GM12878 (cell line): ENCODE data around the gene MT1H. TPM values are rescaled to one million over a fixed set of nuclear protein-coding genes. Genes with fewer than 3 reads are reported as not detected.

ENCODE experiments used
- ATAC-seq: fragments of 200-7000 bp; cut with Tn5 transposase; 3 replicates; pipeline ENCODE4 v1.9.1; 2020; ENCODE audit warnings: mild to moderate bottlenecking, moderate library complexity
- BruUV-seq: library from RNA; stranded (reverse); fragments of 400-500 nt; replicated peaks from 2 replicates; lab custom pipeline; 2021; lab: Mats Ljungman, UMichigan
- CTCF ChIA-PET: fragments of 300-600 bp; sonication (Branson Sonifier 250); formaldehyde crosslinking; extraction: SDS; loops from one replicate; lab custom pipeline; 2021; ENCODE audit warnings: inconsistent platforms; lab: Yijun Ruan, JAX
- POLR2A ChIA-PET: fragments of 350-600 bp; formaldehyde crosslinking; extraction: SDS; loops from one replicate; lab custom pipeline; 2021; ENCODE audit warnings: inconsistent platforms; lab: Charles Lee
- RAD21 ChIA-PET: fragments of 300-600 bp; sonication (Branson Sonifier 250); formaldehyde crosslinking; loops from one replicate; lab custom pipeline; 2023; ENCODE audit warnings: antibody characterized with exemption; ENCODE audit not compliant: unreplicated experiment; lab: Charles Lee
- SMC1A ChIA-PET: fragments of 300-600 bp; sonication (Branson Sonifier 250); formaldehyde crosslinking; loops from one replicate; lab custom pipeline; 2023; ENCODE audit not compliant: unreplicated experiment, uncharacterized antibody; lab: Charles Lee
- DNase-seq: peaks from one replicate; pipeline ENCODE4 v3.0.0-alpha.2; 2011; ENCODE audit warnings: low read depth, low spot score
- FAIRE-seq: peaks from 3 replicates; lab custom pipeline; 2011; peaks lifted over from hg19 to GRCh38; lab: Jason Lieb, UNC
- H2AFZ ChIP-seq: 2 replicates; pipeline ENCODE4 v1.6.0; 2011; ENCODE audit warnings: low read depth, low read length, control low read depth; ENCODE audit not compliant: control insufficient read depth
- H3K27ac ChIP-seq: 2 replicates; pipeline ENCODE4 v1.5.1; 2011; ENCODE audit warnings: control low read depth; ENCODE audit not compliant: control insufficient read depth, insufficient read depth
- H3K27me3 ChIP-seq, 2 experiments: replicated peaks in 1 of 2; 2 replicates each; pipeline versions ENCODE4 v1.6.0 to v1.6.1; 2011; ENCODE audit warnings: low read length in 1 of 2; ENCODE audit not compliant: control insufficient read depth in 2 of 2, insufficient read depth in 2 of 2
- H3K36me3 ChIP-seq, 2 experiments: 2 replicates each; pipeline ENCODE4 v1.5.1; 2011; ENCODE audit warnings: low read length in 1 of 2; ENCODE audit not compliant: control insufficient read depth in 2 of 2, insufficient read depth in 2 of 2
- H3K4me1 ChIP-seq: 2 replicates; pipeline ENCODE4 v1.6.1; 2011; ENCODE audit warnings: mild to moderate bottlenecking, low read length, moderate library complexity, mixed read lengths; ENCODE audit not compliant: control insufficient read depth, insufficient read depth
- H3K4me2 ChIP-seq: 2 replicates; pipeline ENCODE4 v1.6.0; 2011; ENCODE audit warnings: control low read depth; ENCODE audit not compliant: control insufficient read depth, insufficient read depth
- H3K4me3 ChIP-seq: fragments of 200-600 bp; sonication (generic); 2 replicates; pipeline ENCODE4 v1.5.1; 2016
- H3K79me2 ChIP-seq: 2 replicates; pipeline ENCODE4 v1.6.0; 2011; ENCODE audit warnings: low read length; ENCODE audit not compliant: control insufficient read depth, insufficient read depth
- H3K9ac ChIP-seq: 2 replicates; pipeline ENCODE4 v1.8.0; 2011; ENCODE audit warnings: low read length, control low read depth, mixed read lengths; ENCODE audit not compliant: control insufficient read depth, insufficient read depth
- H3K9me3 ChIP-seq: replicated peaks from 3 replicates; pipeline ENCODE4 v1.5.1; 2011; ENCODE audit warnings: mild to moderate bottlenecking, low read length; ENCODE audit not compliant: control insufficient read depth, insufficient read depth
- H4K20me1 ChIP-seq: 2 replicates; pipeline ENCODE4 v1.6.0; 2011; ENCODE audit not compliant: control insufficient read depth, insufficient read depth
- BACH1 ChIP-seq: fragments of 450-650 bp; IDR thresholded peaks from 2 replicates; pipeline ENCODE4 v1.6.1; 2017; ENCODE audit warnings: mild to moderate bottlenecking, borderline replicate concordance
- BMI1 ChIP-seq: fragments of 450-650 bp; IDR thresholded peaks from 2 replicates; pipeline ENCODE4 v1.6.1; 2016; ENCODE audit warnings: mild to moderate bottlenecking, moderate library complexity, borderline replicate concordance
- CBX5 ChIP-seq: sonication (generic); IDR thresholded peaks from 2 replicates; pipeline ENCODE4 v1.6.1; 2016; ENCODE audit warnings: low read depth, moderate library complexity, mild to moderate bottlenecking, inconsistent platforms
- CHD1 ChIP-seq: IDR thresholded peaks from 2 replicates; pipeline ENCODE4 v1.6.1; 2012; ENCODE audit warnings: low read depth, low read length, improper control_type of control experiment
- CREM ChIP-seq: IDR thresholded peaks from 2 replicates; pipeline ENCODE4 v1.6.1; 2014; ENCODE audit warnings: antibody characterized with exemption, low read depth
- FOS ChIP-seq: IDR thresholded peaks from 3 replicates; pipeline ENCODE4 v1.6.1; 2011; ENCODE audit warnings: borderline replicate concordance; ENCODE audit not compliant: insufficient read length; ENCODE audit errors: extremely low read depth
- GABPA ChIP-seq: IDR thresholded peaks from 2 replicates; pipeline ENCODE4 v1.6.1; 2014; ENCODE audit warnings: antibody characterized with exemption, low read depth, mild to moderate bottlenecking, inconsistent platforms
- GATAD2B ChIP-seq: fragments of 450-650 bp; conservative IDR thresholded peaks from 2 replicates; pipeline ENCODE4 v1.6.1; 2017; ENCODE audit warnings: low read depth, mild to moderate bottlenecking, moderate library complexity
- MEF2A ChIP-seq: IDR thresholded peaks from 2 replicates; pipeline ENCODE4 v1.6.1; 2011; ENCODE audit warnings: low read depth, mild to moderate bottlenecking, low read length, moderate library complexity; ENCODE audit not compliant: insufficient read depth
- NR2F1 ChIP-seq: fragments of 450-650 bp; conservative IDR thresholded peaks from 2 replicates; pipeline ENCODE4 v1.6.1; 2017; ENCODE audit warnings: mild to moderate bottlenecking
- PAX5 ChIP-seq: IDR thresholded peaks from 2 replicates; pipeline ENCODE4 v1.6.1; 2011; ENCODE audit warnings: low read depth, low read length, borderline replicate concordance
- RAD21 ChIP-seq: IDR thresholded peaks from 2 replicates; pipeline ENCODE4 v1.6.1; 2011; ENCODE audit warnings: mild to moderate bottlenecking, low read depth, low read length, moderate library complexity; ENCODE audit not compliant: insufficient read depth
- RELA ChIP-seq: fragments of 450-650 bp; IDR thresholded peaks from 2 replicates; pipeline ENCODE4 v1.8.0; 2014; ENCODE audit warnings: borderline replicate concordance; ENCODE audit not compliant: partially characterized antibody
- WRNIP1 ChIP-seq: IDR thresholded peaks from 2 replicates; pipeline ENCODE4 v1.6.1; 2011; ENCODE audit warnings: low read depth, low read length, improper control_type of control experiment, borderline replicate concordance
- whole genome bisulfite sequencing: methylation state at CpG from one replicate; pipeline ENCODE4 v1.1.6; 2016; ENCODE audit warnings: low lambda C conversion rate; ENCODE audit not compliant: insufficient replicate concordance, insufficient coverage; ENCODE audit errors: missing lambda C conversion rate; 5-methylcytosine and 5-hydroxymethylcytosine counted together
- in situ Hi-C: fragments of 300-500 bp; cut with MboI; formaldehyde crosslinking; loops from 9 replicates; pipeline ENCODE4 v1.14.3; 2018; ENCODE audit warnings: mixed read lengths
- intact Hi-C: fragments of 100-400 bp; cut with micrococcal nuclease; formaldehyde crosslinking; loops from one replicate; pipeline ENCODE4 v1.14.2; 2022; ENCODE audit not compliant: unreplicated experiment
- polyA plus RNA-seq, 11 experiments: library from polyadenylated mRNA; depleted of rRNA in 4 of 11; unstranded in 6 of 11; stranded (reverse) in 5 of 11; fragments of >200 nt; fragmentation: Nextera tagmentation in 4 of 11; fragmentation: Illumina TruSeq in 1 of 11; extraction: Ambion mirVana in 4 of 11; extraction: Trizol in 1 of 11; gene quantifications; 1 replicate in 1 of 11; 2 replicates in 10 of 11; pipeline versions ENCODE4 v1.2.1 to v1.2.3, GENCODE V29; 2011 to 2016; ENCODE audit warnings: inconsistent platforms in 2 of 11, missing spikeins in 2 of 11, low read depth in 1 of 11
- total RNA-seq, 4 experiments: library from RNA; depleted of rRNA in 3 of 4; stranded (reverse); fragments of >200 nt in 3 of 4; fragmentation: Illumina TruSeq in 1 of 4; extraction: Trizol in 1 of 4; gene quantifications; 2 replicates each; pipeline versions ENCODE4 v1.2.1 to v1.2.3, GENCODE V29; 2013 to 2021
- TF ChIP-seq, protein P1 (sequence below): fragments of 450-650 bp; formaldehyde crosslinking; IDR thresholded peaks from 2 replicates; pipeline ENCODE4 v1.5.0; 2022; ENCODE audit warnings: mild to moderate bottlenecking, missing genetic modification characterization
- TF ChIP-seq, protein P2 (sequence below): IDR thresholded peaks from 2 replicates; pipeline ENCODE4 v1.6.1; 2011; ENCODE audit warnings: borderline replicate concordance, low read depth, mild to moderate bottlenecking, moderate library complexity, low read length; ENCODE audit not compliant: insufficient read depth, poor library complexity, severe bottlenecking
- TF ChIP-seq, protein P3 (sequence below): fragments of 450-650 bp; formaldehyde crosslinking; IDR thresholded peaks from 2 replicates; pipeline ENCODE4 v1.4.0; 2020; ENCODE audit warnings: mild to moderate bottlenecking, moderate library complexity

Gene MT1H
- total and polyA plus RNA-seq, 10 of the 15 experiments (the other 5 are each of a cell fraction or from before 2014, with no cell fraction given): 0.40 to 6.0 (median 1.1) TPM; not detected in 2

DNA sequence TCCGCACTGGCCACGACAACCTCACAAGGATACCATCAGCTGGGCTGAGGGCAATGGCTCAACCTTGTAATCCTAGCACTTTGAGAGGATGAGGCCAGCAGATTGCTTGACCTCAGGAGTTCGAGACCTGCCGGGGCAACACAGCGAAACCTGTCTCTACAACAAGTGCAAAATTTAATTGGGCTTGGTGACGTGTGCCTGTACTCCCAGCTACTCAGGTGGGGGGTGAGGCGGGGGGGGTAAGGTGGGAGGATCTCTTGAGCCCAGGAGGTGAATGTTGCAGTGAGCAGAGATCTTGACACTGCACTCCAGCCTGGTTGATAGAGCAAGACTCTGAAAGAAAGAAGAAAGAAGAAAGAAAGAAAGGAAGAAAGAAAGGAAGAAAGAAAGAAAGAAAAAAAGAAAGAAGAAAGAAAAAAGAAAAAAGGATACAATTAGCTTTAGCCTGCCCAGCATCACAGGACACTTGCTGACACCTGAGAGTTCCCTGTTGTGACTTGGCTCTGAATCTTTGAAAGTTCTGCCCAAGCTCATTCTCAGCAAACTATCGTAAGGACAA lies 49.2 kb upstream of the MT1H start:
- Histone ChIP-seq H3K27me3 (peaks cover 0 to 5% of the 10 kb centered on the region in 2 experiments; a peak in 3 of 4 replicates), H3K4me2 (no peak overlapping the region), H2AFZ (no peak overlapping the region), H3K4me3 (no peak overlapping the region), H3K9ac (no peak overlapping the region), H3K9me3 (no peaks in the 10 kb centered on the region), H3K79me2 (no peaks in the 10 kb centered on the region), H4K20me1 (no peaks in the 10 kb centered on the region), H3K27ac (no peak overlapping the region), H3K36me3 (no peaks in the 10 kb centered on the region), H3K4me1 (no peaks in the 10 kb centered on the region)
- SMC1A ChIA-PET: interaction anchor here (0.9 to 1.0 kb wide), 2 partner anchors 10 to 81 kb away, joined by 3 to 4 read pairs; no protein-coding TSS in a partner anchor
- intact Hi-C loops (no loop called here), in situ Hi-C loops (no loop called here)
- WGBS: 60% methylated on average over 8 of the region's 8 CpGs
- no peak for ATAC-seq
- DNase-seq: no peak
- RAD21 ChIA-PET: no interaction called here
- no TSS peak for BruUV-seq
- CTCF ChIA-PET: no interaction called here
- FAIRE-seq: no peak
- POLR2A ChIA-PET: no interaction called here
- TF ChIP-seq BMI1 (no peak), PAX5 (no peak), RELA (no peak), FOS (no peak), NR2F1 (no peak), BACH1 (no peak), GATAD2B (no peak), CHD1 (no peak), CBX5 (no peak), WRNIP1 (no peak), GABPA (no peak), RAD21 (no peak), MEF2A (no peak), CREM (no peak)
- TF ChIP-seq, protein P1, sequence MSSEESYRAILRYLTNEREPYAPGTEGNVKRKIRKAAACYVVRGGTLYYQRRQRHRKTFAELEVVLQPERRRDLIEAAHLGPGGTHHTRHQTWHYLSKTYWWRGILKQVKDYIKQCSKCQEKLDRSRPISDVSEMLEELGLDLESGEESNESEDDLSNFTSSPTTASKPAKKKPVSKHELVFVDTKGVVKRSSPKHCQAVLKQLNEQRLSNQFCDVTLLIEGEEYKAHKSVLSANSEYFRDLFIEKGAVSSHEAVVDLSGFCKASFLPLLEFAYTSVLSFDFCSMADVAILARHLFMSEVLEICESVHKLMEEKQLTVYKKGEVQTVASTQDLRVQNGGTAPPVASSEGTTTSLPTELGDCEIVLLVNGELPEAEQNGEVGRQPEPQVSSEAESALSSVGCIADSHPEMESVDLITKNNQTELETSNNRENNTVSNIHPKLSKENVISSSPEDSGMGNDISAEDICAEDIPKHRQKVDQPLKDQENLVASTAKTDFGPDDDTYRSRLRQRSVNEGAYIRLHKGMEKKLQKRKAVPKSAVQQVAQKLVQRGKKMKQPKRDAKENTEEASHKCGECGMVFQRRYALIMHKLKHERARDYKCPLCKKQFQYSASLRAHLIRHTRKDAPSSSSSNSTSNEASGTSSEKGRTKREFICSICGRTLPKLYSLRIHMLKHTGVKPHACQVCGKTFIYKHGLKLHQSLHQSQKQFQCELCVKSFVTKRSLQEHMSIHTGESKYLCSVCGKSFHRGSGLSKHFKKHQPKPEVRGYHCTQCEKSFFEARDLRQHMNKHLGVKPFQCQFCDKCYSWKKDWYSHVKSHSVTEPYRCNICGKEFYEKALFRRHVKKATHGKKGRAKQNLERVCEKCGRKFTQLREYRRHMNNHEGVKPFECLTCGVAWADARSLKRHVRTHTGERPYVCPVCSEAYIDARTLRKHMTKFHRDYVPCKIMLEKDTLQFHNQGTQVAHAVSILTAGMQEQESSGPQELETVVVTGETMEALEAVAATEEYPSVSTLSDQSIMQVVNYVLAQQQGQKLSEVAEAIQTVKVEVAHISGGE: no peak
- TF ChIP-seq, protein P2, sequence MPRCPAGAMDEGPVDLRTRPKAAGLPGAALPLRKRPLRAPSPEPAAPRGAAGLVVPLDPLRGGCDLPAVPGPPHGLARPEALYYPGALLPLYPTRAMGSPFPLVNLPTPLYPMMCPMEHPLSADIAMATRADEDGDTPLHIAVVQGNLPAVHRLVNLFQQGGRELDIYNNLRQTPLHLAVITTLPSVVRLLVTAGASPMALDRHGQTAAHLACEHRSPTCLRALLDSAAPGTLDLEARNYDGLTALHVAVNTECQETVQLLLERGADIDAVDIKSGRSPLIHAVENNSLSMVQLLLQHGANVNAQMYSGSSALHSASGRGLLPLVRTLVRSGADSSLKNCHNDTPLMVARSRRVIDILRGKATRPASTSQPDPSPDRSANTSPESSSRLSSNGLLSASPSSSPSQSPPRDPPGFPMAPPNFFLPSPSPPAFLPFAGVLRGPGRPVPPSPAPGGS: no peak
- TF ChIP-seq, protein P3, sequence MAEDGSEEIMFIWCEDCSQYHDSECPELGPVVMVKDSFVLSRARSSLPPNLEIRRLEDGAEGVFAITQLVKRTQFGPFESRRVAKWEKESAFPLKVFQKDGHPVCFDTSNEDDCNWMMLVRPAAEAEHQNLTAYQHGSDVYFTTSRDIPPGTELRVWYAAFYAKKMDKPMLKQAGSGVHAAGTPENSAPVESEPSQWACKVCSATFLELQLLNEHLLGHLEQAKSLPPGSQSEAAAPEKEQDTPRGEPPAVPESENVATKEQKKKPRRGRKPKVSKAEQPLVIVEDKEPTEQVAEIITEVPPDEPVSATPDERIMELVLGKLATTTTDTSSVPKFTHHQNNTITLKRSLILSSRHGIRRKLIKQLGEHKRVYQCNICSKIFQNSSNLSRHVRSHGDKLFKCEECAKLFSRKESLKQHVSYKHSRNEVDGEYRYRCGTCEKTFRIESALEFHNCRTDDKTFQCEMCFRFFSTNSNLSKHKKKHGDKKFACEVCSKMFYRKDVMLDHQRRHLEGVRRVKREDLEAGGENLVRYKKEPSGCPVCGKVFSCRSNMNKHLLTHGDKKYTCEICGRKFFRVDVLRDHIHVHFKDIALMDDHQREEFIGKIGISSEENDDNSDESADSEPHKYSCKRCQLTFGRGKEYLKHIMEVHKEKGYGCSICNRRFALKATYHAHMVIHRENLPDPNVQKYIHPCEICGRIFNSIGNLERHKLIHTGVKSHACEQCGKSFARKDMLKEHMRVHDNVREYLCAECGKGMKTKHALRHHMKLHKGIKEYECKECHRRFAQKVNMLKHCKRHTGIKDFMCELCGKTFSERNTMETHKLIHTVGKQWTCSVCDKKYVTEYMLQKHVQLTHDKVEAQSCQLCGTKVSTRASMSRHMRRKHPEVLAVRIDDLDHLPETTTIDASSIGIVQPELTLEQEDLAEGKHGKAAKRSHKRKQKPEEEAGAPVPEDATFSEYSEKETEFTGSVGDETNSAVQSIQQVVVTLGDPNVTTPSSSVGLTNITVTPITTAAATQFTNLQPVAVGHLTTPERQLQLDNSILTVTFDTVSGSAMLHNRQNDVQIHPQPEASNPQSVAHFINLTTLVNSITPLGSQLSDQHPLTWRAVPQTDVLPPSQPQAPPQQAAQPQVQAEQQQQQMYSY (CRISPR knock-in tag): no peak
